OCI-LY7 (cell line): ENCODE measurements around the gene CCDC85B.

Experiments
- EZH2phosphoT487 ChIP-seq: fragments of 200-600 bp; sonication (generic); IDR thresholded peaks from 2 replicates; pipeline ENCODE4 v1.6.1; 2018; ENCODE audit warnings: low read depth, borderline replicate concordance, mild to moderate bottlenecking, mixed run types, antibody characterized with exemption, low read length, moderate library complexity, mixed read lengths
- TF ChIP-seq, protein P1 (sequence below): fragments of 200-600 bp; sonication (generic); conservative IDR thresholded peaks from 2 replicates; pipeline ENCODE4 v1.5.1; 2014; ENCODE audit warnings: mild to moderate bottlenecking, antibody characterized with exemption, low read length, moderate library complexity, mixed read lengths

- TF ChIP-seq, protein P1, sequence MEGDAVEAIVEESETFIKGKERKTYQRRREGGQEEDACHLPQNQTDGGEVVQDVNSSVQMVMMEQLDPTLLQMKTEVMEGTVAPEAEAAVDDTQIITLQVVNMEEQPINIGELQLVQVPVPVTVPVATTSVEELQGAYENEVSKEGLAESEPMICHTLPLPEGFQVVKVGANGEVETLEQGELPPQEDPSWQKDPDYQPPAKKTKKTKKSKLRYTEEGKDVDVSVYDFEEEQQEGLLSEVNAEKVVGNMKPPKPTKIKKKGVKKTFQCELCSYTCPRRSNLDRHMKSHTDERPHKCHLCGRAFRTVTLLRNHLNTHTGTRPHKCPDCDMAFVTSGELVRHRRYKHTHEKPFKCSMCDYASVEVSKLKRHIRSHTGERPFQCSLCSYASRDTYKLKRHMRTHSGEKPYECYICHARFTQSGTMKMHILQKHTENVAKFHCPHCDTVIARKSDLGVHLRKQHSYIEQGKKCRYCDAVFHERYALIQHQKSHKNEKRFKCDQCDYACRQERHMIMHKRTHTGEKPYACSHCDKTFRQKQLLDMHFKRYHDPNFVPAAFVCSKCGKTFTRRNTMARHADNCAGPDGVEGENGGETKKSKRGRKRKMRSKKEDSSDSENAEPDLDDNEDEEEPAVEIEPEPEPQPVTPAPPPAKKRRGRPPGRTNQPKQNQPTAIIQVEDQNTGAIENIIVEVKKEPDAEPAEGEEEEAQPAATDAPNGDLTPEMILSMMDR = no peak
- TF ChIP-seq EZH2phosphoT487 = no peak
These were observed 27.1 kb downstream of the CCDC85B start for GRCh38 chr11:65917434-65918210.
